Stimulated activated CD8-positive, alpha-beta memory T cell treated with anti-CD3 and anti-CD28 coated beads, Interleukin-15, amount 100 ng/mL, for 4 hours (primary cell): Measurements from ENCODE around the gene EXOC2.

Experiments
- DNase-seq, 2 donors: peaks; one replicate each; pipeline ENCODE4 v3.0.0-alpha.2; 2020; ENCODE audit warnings: low read depth in 2 of 2

EXOC2 gene

DNA sequence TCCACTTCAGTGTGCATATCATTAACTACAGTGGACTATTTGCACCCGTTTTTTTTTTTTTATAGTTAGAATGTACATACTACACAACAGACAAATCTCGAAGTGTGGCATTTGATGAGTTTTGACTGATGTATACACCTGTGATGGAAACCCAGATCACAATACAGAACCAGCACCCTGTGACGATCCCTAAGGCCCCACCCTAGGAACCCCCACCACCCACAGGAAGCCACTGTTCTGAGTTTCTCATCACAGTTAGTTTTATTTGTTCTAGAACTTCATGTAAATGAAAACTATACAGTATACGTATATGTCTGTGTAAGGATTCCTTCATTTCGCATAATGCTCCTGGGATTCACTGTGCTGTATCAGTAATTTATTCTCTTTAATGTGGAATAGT is 198.5 kb downstream of the EXOC2 start:
- no peak for DNase-seq

DNA sequence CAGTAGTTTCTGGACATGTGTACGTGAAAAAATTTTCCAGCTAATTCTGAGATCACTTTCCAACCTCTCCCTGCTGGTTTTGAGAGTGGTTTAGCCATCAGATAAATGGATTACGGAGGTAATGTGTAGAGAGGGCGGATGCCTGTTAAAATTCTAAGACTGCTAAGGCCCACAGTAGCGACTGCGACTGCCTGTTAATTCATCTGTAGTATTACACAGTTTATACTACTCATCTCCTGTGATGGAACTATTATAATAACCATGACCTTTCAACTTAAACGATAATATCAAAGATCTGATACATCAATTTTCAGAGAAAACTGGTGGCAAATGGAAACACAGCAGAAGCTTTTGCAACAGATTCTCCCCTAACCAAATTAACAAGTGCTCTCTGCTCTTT is 199.1 kb downstream of the EXOC2 start:
- DNase-seq, result no peak

- DNase-seq, result no peak
Measured at GRCh38 chr6:492816-493414, 200.0 kb downstream of the EXOC2 start.

DNA sequence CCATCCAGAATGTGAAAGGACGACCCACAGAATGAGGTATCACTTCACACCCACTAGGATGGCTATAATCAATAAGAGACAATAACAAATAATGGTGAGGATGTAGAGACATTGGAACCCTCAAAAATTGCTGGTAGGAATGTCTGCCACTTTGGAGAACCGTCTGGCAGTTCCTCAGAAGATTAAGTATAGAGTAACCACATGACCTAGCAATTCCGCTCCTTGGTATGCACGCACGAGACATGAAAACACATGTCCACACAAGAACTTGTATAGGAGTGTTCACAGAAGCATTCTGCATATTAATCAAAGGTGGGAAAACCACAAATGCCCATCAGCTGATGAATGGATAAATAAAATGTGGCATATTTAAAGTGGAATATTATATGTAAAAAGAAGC is 200.8 kb downstream of the EXOC2 start:
- no peak for DNase-seq

DNA sequence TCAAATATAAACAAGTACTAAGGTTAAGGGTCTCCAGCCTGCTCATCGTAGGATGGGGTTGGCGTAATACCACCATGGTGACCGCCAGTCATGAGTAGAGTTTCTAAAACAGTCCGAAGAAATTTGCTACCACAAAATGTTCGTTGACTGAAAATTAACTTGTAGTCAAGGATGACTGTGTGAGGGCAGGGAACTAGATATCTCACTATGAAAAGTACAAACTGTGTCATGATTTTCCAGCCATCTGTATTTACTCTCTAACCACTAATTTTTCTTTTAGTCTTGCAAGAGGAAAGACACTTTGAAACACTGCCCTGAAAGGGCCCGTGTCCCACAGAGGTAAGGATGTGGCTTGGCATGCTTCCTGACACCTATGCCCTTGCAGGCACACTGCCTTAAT is 201.7 kb downstream of the EXOC2 start:
- DNase-seq, result no peak

- no peak for DNase-seq
Measured at GRCh38 chr6:490251-491037, 202.5 kb downstream of the EXOC2 start.

DNA sequence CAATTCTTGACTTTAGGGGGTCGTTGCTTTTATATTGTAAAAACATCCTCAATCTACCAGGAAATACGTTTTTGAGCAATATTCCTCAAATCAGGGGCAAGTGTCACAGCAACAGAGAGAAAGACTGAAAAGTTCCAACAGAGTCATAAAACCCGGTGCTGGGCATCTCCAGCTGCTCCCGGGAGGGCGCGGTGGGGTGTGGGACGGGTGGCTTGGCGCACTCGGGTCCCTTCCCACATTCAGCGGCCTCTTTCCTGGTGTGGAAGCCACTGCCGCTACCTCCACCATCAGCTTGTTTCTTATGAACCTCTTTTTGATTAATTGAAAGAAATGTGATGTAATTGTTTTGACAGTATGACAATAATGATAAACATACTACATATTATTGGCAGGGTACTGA is 203.2 kb downstream of the EXOC2 start:
- DNase-seq, result no peak

GRCh38 chr6:489001-489400 is 203.9 kb downstream of the EXOC2 start:
- no peak for DNase-seq

- no peak for DNase-seq
Measured at GRCh38 chr6:487956-488355, 205.0 kb downstream of the EXOC2 start.

DNA sequence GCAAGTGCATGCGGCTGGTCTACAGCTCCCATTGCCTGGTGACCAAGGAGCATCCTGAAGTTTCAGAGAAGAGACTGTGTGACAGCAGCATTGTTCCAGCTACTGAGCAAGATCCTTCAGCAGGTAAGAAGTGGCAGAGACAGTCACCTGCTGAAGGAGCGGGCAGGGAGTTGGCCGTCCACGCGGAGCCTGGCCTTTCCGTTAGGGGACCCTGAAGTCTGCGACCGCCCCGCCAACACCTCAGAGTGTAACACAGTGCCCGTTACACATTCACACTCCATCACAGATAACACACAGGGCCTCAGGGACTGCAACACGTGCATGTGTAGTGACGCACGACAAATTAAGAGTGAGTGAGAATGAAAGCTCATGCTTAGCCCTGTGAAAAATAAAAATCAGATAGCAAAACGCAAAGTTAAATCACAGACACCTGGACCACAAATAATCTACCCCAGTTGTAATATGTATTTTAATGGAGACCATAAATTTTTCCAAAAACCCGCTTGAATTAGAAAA is 207.2 kb downstream of the EXOC2 start:
- DNase-seq, result no peak

DNA sequence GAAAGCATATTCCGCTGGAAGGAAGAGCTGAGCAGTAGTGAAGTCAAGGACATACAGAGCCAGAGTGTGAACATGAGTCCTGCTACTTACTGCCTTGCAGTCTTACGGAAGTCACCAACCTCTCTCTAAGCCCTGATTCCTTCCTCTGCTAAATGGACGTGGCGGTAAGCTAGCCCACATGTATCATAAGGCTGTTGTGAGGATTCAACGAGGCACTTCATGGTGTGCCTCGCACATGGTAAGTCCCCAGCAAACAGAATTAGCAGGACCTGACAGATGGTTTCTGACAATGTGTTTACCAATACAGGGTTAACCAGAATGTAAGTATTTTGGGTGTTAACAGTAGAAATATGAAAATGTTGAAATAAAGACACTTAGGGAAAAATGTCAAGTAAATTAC is 208.2 kb downstream of the EXOC2 start:
- no peak for DNase-seq

- DNase-seq, result no peak
Measured at GRCh38 chr6:484086-484745, 208.7 kb downstream of the EXOC2 start.

DNA sequence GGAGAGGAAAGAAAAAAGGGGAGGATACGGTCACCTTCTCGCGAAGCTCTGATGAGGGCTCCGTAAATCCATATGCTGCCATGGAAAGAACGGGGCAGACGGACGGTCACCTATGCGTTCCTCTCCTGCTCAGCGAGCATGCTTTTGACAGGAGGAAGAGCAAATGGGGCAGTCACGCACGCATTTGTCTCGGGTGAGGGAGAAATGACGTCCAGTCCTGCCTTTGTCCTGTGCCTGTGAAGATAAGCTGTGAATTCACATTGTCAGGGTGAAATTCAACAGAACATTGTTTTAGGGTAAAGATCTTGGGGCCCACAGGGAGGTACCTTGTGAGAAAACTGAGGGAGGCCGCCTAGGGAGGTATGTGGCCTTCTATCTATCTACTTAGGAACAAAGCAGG is 217.6 kb downstream of the EXOC2 start:
- no peak for DNase-seq

GRCh38 chr6:474453-475185 is 218.3 kb downstream of the EXOC2 start:
- DNase-seq, result peak; percentile 59 to 71

- DNase-seq, result no peak
Measured at GRCh38 chr6:473768-474452, 219.0 kb downstream of the EXOC2 start.

DNA sequence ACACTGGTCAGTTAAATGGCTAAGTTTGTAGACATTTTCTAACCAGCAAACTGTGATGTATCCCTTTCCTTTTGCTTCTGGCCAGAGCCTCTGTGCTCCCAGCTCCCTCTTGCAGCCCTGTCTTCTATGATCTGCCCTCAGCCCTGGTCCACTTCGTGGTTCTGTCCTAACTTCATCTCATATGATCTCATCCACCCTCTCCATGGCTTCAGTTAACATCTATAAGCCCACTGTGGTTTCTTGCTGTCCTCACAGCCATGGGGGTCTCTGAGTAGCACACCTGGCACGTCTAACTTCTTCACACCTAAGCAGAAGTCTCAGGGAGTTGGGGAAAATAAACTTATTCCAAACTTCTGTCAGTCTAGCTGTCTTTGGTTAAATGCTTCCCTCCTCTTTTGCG is 219.6 kb downstream of the EXOC2 start:
- DNase-seq, result no peak

- DNase-seq, result no peak
Measured at GRCh38 chr6:470901-471448, 222.0 kb downstream of the EXOC2 start.

DNA sequence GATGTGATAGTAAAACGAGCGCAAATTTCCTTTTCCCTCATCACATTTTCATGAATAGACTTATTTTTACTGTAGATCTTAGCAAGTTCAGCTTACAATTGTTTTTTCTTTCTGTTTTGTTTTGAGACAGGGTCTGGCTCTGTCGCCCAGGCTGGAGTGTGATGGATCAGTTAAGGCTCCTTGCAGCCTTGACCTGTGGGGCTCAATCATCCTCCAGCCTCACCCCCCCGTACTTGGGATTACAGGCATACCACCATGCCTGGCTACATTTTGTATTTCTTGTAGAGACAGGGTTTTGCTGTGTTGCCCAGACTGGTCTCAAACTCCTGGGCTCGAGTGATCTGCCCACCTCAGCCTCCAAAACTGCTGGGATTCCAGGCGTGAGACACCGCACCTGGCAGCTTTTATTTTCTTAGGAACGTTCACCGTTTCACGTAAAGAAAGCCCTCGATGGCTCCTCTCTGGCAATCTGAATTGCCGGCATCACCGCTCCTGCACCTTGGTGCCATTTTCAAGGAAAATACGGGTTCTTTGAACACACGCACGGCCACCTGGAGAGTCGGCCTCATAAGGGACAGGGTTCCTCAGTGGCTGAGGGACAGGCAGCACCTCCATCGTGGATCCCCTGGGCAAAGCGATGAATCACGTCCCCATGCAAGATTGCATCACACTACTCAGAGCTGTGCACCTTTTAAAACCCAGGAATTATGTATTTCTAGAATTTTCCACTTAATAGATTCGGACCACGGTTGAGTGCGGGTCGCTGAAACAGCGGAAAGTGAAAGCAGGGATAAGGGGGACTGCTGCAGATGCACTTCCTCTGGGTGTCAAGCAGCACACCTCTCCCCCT is 222.7 kb downstream of the EXOC2 start:
- no peak for DNase-seq

DNA sequence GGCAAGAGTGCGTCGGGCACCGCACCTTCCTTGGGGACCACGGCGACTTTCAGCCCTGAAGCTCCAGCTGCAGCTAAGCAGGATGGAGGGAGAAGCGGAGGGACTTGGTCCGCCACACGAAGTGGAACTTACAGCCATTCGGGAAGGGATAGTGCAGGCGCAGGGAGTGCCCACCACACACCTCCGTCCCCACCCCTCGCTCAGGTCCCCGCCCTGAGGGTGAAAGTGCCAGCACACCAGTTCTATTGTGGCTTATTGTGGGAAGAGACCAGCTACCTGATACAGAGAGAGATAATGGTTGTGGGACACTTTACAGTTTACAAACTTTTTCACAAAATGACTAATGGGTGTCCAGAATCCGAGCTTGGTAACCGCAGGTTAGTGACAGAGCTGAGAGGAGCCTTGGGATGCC is 225.3 kb downstream of the EXOC2 start:
- DNase-seq, result no peak

- no peak for DNase-seq
Measured at GRCh38 chr6:467111-467510, 225.8 kb downstream of the EXOC2 start.
